ENCODE results near the gene SYCP1.
"Not testable (repeated sequence)": the region's sequence is repeated elsewhere in the genome, so short reads cannot be mapped to it uniquely, and the experiment has no call there.

The SYCP1 gene

GRCh38 chr1:114976891-114977290 is 122.2 kb downstream of the SYCP1 start:
- DNase-seq: no peak

- DNase-seq: peak; percentile 78
Observed at GRCh38 chr1:114979278-114979891, 124.7 kb downstream of the SYCP1 start.

DNA sequence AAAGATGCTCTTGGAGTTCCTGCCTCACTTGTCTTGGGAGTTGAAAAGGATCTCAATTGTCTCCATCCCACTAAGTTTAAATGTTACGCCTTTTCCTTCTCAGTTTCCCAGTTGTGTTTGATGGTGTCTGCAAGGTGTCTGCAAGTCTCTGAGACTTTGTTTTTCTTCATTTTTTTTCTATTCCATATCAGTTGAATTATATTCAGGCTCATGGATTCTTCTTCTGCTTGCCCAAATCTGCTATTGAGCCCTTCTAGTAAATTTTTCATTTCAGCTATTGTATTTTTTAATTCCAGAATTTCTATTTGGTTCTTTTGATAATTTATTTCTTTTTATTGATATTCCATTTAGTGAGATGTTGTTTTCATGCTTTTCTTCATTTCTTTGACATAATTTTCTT is 127.6 kb downstream of the SYCP1 start:
- no peak for DNase-seq

- no peak for DNase-seq
Observed at GRCh38 chr1:114986286-114986685, 131.6 kb downstream of the SYCP1 start.

GRCh38 chr1:114988095-114988494 is 133.4 kb downstream of the SYCP1 start:
- DNase-seq: no peak

DNA sequence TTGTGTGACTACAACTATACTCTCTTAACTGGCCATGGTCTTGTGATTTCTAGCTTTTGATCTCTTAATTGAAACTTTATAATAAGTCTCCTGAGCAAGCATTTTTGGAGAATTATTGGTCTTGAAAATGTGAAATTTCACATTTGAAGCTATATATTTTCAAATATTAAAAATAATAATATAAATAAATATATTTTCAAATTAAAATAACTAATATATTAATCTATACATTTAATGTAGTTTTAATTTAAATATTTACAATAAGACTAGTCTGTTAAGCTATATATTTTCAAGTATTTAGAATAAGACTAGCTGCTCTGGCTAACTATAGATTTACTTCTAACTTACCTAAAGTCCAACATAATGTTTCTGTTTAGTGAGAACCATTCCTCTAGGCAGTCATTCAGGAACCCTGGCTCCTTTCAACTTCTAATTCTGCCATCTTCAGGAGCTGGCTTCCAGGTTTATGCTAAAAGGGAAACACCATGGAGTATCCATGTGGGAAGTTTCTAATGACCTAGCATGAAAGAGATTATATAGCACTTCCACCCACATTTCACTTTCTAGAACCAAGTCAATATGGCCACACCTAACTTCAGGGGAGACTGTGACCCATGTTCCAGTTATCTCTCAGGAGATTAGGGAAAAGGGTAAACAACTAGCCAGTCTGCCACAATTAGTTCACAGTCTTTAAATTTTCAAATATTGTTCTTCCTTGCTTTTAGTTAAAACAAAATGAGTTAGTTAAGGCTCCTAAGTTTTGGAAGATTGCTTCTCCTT is 143.0 kb downstream of the SYCP1 start:
- DNase-seq: no peak

DNA sequence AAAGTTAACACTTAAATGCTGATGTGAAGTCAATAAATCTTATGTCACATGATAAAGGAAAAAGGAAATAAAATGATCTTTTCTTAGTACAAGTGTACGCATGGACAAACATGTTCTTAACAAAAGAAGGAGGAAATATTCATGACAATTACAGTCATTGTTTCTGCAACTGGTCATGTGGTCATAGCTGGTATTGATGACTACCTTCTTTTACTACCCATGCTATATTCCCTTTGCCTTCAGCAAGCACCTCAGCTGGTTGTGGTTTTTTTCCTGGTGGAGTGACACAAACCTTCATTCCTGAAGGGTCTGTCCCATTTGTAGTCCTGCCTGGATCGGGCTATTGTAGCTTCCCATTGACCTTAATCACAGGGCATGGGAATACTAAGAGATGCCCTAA is 151.5 kb downstream of the SYCP1 start:
- no peak for DNase-seq

- no peak for DNase-seq
Observed at GRCh38 chr1:115012006-115012405, 157.3 kb downstream of the SYCP1 start.

- no peak for DNase-seq
Observed at GRCh38 chr1:115012434-115012833, 157.8 kb downstream of the SYCP1 start.

- no peak for DNase-seq
Observed at GRCh38 chr1:115013792-115014191, 159.1 kb downstream of the SYCP1 start.

DNA sequence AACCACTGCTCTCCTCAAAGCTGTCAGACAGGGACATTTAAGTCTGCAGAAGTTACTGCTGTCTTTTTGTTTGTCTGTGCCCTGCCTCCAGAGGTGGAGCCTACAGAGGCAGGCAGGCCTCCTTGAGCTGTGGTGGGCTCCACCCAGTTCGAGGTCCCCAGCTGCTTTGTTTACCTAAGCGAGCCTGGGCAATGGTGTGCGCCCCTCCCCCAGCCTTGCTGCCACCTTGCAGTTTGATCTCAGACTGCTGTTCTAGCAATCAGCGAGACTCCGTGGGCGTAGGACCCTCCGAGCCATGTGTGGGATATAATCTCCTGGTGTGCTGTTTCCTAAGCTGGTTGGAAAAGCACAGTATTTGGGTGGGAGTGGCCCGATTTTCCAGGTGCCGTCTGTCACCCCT is 164.9 kb downstream of the SYCP1 start:
- not testable (repeated sequence) for DNase-seq

DNA sequence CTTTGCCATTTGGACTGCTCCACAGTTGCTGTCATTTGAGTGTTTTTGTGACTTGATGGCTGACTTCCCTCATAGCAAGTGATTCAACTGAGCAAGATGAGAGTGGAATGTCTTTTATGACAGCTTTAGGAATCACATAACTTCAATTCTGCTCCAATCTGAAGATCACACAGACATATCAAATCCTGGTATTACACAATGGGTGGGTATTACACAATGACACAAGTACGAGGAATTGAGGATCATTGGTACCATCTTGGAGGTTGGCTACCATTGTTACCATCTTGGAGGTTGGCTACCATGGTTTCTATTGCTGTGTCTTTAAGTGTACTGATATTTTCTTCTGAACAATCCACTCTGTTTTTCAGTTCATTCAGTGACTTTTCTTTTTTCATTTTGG is 166.5 kb downstream of the SYCP1 start:
- no peak for DNase-seq

DNA sequence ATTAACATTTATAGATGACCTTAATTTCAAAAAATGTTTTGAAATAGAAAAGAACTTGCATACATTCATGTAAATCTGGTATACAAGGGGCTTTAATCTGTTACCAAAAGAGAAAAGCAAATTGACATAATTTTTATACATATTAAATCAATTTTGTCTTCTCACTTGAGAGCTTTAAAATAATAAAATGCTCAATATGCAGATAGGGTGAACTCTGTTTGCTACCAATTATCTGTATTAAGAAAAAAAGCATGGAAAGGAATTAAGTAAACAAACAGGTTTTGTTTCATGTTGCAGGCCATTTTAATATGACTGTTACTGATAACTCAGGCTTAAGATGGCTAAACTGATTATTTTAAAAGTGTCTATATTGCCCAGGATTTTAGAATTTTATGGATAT is 168.9 kb downstream of the SYCP1 start:
- no peak for DNase-seq

DNA sequence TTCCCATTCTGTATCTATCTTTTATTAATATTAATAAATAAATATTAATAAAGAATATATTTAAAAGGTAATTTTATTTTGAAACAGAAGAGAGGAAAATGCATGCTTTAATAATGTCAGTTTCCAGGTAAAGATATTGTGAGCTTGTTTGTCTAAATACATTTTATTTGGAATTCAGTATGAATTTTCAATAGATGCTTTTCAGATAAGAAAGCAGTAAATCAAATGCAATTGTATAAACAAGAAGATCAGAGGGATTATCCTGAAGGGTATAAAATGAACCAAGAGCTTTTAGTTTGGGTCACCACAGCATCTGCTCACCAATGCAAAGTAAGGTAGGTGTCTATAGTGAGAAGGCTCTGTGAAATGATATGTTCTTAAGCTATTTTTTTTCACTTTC is 174.9 kb downstream of the SYCP1 start, which contains the start of gene TSHB:
TSS of gene TSHB (plus strand) at position 301 of the 400 bp plus-strand sequence. CDS start 3,537 bp downstream, outside the sequence.
- no peak for DNase-seq

DNA sequence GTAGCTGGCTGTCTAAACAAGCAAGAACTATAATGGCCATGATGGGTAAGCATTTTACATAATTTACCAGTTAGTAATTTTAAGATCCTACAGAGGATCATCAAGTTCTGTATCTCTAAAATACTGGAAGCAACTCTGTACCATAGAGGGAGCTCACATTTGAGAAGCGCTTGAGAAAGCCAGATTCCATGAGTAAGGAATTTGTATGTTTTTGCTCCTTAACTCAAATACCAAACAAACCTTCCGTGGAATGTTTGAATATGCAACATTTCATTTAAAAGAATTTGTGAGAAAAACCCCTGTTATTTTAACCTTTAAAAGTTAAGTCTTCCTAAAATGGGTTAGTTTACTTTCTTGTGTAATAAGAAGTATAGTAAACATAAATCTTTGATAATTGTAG is 176.9 kb downstream of the SYCP1 start:
- DNase-seq: no peak

- DNase-seq: no peak
Observed at GRCh38 chr1:115035652-115036051, 181.0 kb downstream of the SYCP1 start.

DNA sequence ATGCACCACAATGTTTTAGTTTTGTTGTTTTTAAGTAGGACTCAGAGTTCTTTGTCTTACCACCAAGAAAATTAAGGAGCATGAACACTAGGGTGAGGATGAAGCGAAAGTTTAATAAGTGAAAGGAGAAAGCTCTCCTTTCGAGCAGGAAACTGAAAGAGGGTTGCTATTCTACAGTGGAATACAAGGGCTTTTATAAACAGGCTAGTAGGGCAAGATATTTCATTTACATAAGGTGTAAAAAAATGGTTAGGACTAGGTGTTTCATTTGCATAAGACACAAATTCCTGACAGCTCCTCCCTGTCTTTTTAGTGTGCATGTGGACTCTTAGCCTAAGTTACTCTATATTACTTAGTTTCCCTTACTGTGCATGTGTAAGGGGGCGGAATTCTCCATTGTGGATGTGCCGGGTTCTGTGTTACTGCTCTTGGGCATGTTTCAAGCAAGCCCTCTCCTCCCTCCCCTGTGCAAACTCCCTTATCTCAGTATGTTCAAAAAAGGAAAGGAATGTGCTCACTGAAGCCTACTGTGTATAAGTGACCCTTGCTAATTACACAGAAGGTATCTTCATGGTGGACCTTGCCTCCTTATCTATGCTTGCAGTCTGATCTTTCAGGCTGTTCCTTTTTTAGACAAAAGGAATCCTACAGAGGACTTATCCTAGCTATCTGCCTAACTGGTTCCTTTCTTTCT is 182.3 kb downstream of the SYCP1 start:
- no peak for DNase-seq

GRCh38 chr1:115040501-115040900 is 185.8 kb downstream of the SYCP1 start:
- no peak for DNase-seq

- no peak for DNase-seq
Observed at GRCh38 chr1:115041654-115042053, 187.0 kb downstream of the SYCP1 start.
